HG02623 (cell line): Measurements from ENCODE around the gene AP1G1.
"Not testable (repeated sequence)": the region's sequence is repeated elsewhere in the genome, so short reads cannot be mapped to it uniquely, and the experiment has no call there.

Experiments
- ATAC-seq: cut with Tn5 transposase; IDR thresholded peaks from one replicate; pipeline ENCODE4 v1.9.1; 2021; ENCODE audit warnings: moderate library complexity; ENCODE audit not compliant: unreplicated experiment

The AP1G1 gene

DNA sequence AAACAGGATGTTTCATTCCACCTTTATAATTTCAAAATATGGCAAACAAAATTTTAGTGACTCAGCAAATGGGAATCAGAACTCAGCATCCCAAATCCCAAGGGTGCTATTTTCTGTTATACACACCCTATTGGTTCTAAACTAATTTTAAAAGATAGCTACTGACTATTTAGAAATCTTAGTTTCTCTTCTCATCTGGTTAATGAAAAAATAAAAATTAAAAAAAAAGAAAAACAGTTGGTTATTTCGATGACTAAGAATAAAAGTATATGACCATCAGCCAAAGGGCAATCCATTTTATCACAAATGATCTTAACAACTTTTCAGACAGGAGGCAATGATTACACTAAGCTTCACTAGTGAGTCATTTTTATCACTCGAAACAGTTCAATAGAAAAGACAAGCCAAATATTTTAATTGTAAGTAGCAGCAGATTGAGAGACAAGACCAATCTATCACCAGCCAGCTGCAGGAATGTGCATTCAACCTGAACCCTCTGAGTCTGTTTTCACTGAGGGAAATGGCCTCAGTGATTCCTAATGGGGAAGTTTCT lies 99.3 kb downstream of the AP1G1 start:
- ATAC-seq: no peak

DNA sequence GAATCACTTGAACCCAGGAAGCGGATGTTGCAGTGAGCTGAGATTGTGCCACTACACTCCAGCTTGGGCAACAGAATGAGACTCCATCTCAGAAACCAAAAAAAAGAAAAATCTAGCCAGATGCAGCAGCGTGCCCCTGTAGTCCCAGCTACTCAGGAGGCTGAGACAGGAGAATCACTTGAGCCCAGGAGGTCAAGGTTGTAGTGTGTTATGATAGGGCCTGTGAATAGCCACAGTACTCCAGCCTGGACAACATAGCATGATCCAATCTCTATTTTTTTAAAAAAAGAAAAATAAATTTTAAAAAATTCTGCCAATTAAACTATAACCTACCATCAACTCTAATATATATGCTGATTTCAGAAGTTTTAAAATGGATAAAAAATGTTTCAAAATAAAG lies 99.9 kb downstream of the AP1G1 start:
- no peak for ATAC-seq

DNA sequence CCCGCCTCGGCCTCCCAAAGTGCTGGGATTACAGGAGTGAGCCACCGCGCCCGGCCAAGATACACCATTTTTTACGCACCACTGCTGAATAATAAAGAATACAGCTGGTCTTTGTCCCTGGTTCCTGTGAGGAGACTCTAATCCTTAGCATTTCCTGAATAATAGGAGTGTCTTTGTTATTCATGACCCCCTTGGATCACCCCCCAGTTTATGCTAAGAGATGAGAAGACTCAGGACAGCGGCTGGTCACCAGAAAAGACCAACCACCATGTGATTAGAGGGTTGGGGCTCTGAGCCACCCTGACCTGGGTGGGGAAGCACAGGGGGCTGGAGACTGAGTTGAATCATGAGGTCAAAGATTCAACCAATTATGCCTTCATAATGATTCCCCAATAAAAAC lies 101.4 kb downstream of the AP1G1 start:
- ATAC-seq: no peak

DNA sequence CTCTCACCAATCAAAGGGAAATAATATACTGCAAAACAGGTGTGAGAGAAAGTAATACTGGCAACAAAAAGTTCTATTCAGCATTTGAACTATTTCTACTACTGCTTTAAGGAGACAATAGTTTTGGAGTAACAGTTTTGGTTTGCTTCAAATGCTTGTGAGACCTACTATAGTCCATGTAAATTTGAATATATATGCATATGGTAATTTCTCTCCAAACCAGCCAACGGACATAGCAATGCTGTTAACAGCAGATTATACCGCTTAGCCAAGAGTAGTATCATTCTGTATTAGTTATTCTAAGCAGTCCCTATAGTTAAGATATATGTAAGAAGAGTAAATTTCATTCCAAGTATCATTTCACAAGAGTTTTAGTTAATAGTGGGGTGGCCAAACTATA lies 102.6 kb downstream of the AP1G1 start:
- no peak for ATAC-seq

DNA sequence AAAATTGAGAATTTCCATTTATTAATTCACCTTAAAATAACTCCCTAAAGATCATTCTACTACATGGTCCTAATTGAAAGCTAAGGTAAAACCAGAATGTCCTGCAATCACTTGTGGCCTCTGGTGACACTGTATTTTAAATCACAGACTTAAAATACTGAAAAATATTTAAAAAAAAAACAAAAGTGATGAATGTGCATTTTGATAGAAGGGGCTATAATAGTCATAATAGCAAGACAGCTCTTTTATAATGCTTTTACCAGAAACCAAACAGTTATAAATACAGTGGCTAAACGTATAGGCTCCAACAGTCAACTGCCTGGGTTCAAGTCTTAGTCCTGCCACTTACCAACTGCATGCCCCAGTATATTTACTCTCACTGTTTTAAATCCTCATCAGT lies 105.3 kb downstream of the AP1G1 start:
- ATAC-seq: no peak

DNA sequence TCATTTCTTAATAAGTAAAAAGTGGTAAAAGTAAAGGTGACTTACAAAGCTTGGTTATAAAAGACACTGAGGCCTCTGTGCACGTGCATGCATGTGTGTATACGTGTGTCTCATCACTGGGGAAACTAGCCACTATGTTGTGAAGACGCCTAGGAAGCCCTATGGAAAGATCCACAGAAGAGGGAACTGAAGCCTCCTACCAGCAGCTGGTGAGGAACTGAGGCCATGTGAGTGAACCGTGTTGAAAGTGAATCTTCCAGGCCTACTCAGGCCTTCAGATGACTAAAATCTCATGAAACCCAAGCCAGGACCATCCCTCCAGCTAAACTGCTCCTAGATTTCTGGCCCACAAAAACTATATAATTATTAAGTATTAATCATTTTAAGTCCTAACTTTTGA lies 107.8 kb downstream of the AP1G1 start:
- no peak for ATAC-seq

DNA sequence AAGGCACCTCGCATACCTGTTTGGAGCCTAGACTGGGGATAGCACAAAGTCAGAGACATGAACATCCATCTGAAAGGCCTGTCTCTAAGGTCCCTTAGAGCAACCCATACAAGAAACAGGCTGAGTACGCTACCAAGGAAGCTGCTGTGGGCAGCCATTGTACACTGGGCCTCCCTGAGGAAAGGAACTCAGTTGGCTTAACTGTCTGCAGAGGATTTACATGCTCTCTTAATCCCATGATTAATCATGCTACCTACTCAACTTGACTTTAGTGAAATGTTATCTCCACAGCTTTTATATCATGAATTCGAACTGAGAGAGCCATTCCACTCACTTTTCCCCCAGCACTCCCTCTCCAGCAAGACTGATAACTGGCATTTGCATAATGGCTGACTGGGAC lies 110.1 kb downstream of the AP1G1 start:
- ATAC-seq: no peak

DNA sequence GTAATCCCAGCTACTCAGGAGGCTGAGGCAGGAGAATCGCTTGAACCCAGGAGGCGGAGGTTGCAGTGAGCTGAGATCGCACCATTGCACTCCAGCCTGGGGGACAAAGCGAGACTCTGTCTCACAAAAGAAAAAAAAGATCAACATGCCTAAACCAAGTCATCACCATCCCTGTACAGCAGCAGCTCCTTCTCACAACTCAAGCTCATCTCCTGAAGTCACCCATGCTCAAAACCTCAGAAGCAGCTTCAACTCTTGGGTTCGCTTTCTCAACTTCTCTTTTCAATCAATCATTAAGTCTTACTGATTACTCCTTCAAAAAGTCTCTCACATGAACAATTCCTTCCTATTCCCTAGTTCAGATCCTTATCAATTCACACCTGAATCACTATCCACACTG lies 115.5 kb downstream of the AP1G1 start:
- ATAC-seq: no peak

DNA sequence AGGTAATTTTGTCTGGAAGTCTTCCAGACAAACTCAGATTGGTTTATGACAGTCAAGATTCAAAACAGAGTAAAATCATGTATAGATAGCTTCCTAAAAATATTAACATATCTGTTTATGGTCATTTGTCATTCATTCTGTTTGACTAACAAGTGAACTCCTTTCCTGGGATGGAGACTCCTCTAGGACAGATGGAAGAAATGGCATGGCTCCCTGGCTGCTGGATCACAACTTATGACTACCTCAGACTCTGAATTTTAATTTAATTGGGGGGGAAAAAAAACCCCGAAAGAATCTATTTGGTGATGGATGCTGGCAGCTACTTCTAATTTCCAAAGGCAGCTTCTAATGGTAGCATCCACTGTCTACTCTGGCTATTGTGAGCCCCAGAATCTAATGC lies 118.7 kb downstream of the AP1G1 start:
- ATAC-seq: no peak

DNA sequence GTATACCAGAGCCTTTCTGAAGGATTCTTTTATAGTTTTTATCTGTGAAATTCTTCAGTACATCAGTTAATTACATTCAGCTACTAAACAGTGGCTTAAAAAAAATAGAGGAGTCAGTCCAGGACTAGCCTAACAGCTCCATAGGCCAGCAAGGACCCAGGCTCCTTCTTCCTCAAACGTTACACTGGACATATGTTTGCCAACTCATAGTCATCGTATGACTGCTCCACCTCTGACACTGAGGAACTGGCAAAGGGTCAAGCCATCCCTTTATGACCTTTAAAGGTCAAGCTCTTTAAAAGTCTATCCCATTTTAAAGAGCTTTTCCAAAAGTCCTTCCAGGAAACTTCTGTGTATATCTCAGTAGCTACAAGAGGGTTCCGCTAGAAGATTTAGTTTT lies 120.8 kb downstream of the AP1G1 start:
- no peak for ATAC-seq

DNA sequence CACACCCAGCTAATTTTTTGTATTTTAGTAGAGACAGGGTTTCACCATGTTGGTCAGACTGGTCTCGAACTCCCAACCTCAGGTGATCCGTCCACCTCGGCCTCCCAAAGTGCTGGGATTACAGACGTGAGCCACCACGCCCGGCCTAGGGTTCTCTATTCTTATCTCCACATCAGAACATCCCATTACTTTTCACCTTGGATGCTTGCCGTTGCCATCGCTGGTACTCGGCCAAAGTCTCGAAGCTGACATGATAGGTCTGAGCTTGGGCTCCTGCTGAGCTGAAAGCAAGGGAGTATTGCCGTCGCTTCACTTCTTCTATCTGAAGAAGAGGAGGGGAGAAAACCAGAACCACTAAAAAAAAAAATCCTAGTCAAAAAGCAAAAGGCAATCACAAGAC lies 124.4 kb downstream of the AP1G1 start:
- ATAC-seq: not testable (repeated sequence)

DNA sequence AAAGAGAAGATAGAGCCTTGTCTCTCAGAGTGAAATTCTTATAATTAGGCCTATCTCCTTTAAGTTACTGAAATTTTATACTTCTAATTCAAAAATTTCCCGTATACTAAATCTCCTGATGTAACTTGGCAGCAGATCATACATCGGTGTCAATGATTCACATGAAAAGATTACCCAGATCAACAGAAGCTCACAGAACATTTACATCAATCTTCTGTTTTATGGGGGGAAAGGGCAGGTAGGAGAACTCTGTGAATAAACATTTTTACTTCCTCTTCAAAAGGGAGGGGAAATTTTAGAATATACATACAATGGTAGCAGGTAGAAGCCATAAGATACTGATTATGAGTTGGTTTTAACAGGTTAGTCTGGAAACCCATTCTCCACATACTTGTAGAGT lies 127.3 kb downstream of the AP1G1 start:
- ATAC-seq: no peak
